ENCODE data around the gene TRAF2. TPM values are rescaled to one million over a fixed set of nuclear protein-coding genes. Genes with fewer than 3 reads are reported as not detected.
A peak's percentile ranks its signal among the peaks of the same experiment; 100 is the strongest.
"Not testable (repeated sequence)": the region's sequence is repeated elsewhere in the genome, so short reads cannot be mapped to it uniquely, and the experiment has no call there.

The TRAF2 gene
- total RNA-seq, 5 donors from 2014 or later (not counting 1 experiment from before 2014, with no cell fraction given), result 20.9 to 38.7 (median 33.7) TPM

GRCh38 chr9:136882109-136882946 is 4.0 kb upstream of the TRAF2 start:
- 10% methylated on average over 15 of the region's 19 CpGs for WGBS (ENCODE audit: insufficient coverage)
- Histone ChIP-seq H3K27ac (ENCODE audit: low read length) (peak overlapping the region; percentile 97), H3K9me3 (no peaks in the 10 kb centered on the region), H3K36me3 (ENCODE audit: control insufficient read depth in 2 of 2, extremely low read depth in 1 of 2, insufficient read depth in 1 of 2, low read length in 1 of 2) (no peaks in the 10 kb centered on the region), H3K4me3 (ENCODE audit: control insufficient read depth in 1 of 2, extremely low read depth in 1 of 2, low read length in 1 of 2) (peak overlapping the region in 1 of 2 donors; percentile 59), H3K27me3 (replicated peaks in 1 of 2; ENCODE audit: control insufficient read depth in 2 of 2, extremely low read depth in 1 of 2, insufficient read depth in 2 of 2, low read length in 1 of 2) (peaks cover 0 to 3% of the 10 kb centered on the region in 2 experiments), H3K4me1 (ENCODE audit: control insufficient read depth in 1 of 2, extremely low read depth in 1 of 2, insufficient read depth in 2 of 2, low read length in 2 of 2) (peaks cover 7 to 47% of the 10 kb centered on the region in 2 experiments)
- ATAC-seq (replicated peaks in 1 of 4), result peak; percentile 40 to 53 (median 44)
- Mint-ChIP-seq H3K4me3 (peak overlapping the region; percentile 72 to 76 (median 72)), H3K27ac (peak overlapping the region; percentile 86 to 89), H3K4me1 (peaks cover 13 to 35% (median 32%) of the 10 kb centered on the region in 3 donors), H3K9me3 (no peaks in the 10 kb centered on the region), H3K36me3 (no peaks in the 10 kb centered on the region), H3K27me3 (no peaks in the 10 kb centered on the region)
- peak; percentile 34 to 92 (median 75) for DNase-seq
- ChIA-PET CTCF (no interaction called here), POLR2A (interaction anchor here in 1 of 2 donors (1.0 kb wide), 1 partner anchor 20 kb away, joined by 3 read pairs; no protein-coding TSS in a partner anchor)

DNA sequence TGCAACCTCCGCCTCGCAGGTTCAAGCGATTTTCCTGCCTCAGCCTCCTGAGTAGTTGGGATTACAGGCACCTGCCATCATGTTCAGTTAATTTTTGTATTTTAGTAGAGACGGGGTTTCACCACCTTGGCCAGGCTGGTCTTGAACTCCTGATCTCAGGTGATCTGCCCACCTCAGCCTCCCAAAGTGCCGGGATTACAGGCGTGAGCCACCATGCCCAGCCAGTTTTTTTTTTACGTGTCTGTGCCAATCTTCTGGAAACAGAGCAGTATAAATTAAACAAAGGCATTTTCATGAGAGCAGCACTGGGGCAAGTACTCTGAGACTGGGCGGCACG is 3.4 kb upstream of the TRAF2 start:
- peak overlapping the region; percentile 97 for H3K27ac ChIP-seq (ENCODE audit: low read length)
- CTCF ChIA-PET; H3K36me3 ChIP-seq (ENCODE audit: control insufficient read depth in 2 of 2, extremely low read depth in 1 of 2, insufficient read depth in 1 of 2, low read length in 1 of 2); H3K27me3 Mint-ChIP-seq; H3K36me3 Mint-ChIP-seq; ATAC-seq (replicated peaks in 1 of 4); H3K9me3 ChIP-seq; H3K27me3 ChIP-seq (replicated peaks in 1 of 2; ENCODE audit: control insufficient read depth in 2 of 2, extremely low read depth in 1 of 2, insufficient read depth in 2 of 2, low read length in 1 of 2); DNase-seq; H3K9me3 Mint-ChIP-seq: not testable (repeated sequence)
- H3K4me1 ChIP-seq (ENCODE audit: control insufficient read depth in 1 of 2, extremely low read depth in 1 of 2, insufficient read depth in 2 of 2, low read length in 2 of 2), result peaks cover 7 to 53% of the 10 kb centered on the region in 2 experiments
- Mint-ChIP-seq H3K4me3 (peak overlapping the region; percentile 72 to 76 (median 72)), H3K4me1 (peaks cover 15 to 39% (median 35%) of the 10 kb centered on the region in 3 donors), H3K27ac (peak overlapping the region; percentile 86 to 89)
- POLR2A ChIA-PET, result interaction anchor here in 1 of 2 donors (0.7 to 1.0 kb wide), 2 partner anchors 19 to 537 kb away, joined by 3 read pairs; no protein-coding TSS in a partner anchor
- H3K4me3 ChIP-seq (ENCODE audit: control insufficient read depth in 1 of 2, extremely low read depth in 1 of 2, low read length in 1 of 2), result peak overlapping the region in 1 of 2 donors; percentile 59
- 77% methylated on average over 4 of the region's 9 CpGs for WGBS (ENCODE audit: insufficient coverage)

- 94% methylated on average over 8 of the region's 10 CpGs for whole genome bisulfite sequencing (ENCODE audit: insufficient coverage)
- H3K9me3 Mint-ChIP-seq; H3K36me3 Mint-ChIP-seq; DNase-seq; H3K27me3 Mint-ChIP-seq; H3K9me3 ChIP-seq; H3K27me3 ChIP-seq (replicated peaks in 1 of 2; ENCODE audit: control insufficient read depth in 2 of 2, extremely low read depth in 1 of 2, insufficient read depth in 2 of 2, low read length in 1 of 2); H3K4me3 ChIP-seq (ENCODE audit: control insufficient read depth in 1 of 2, extremely low read depth in 1 of 2, low read length in 1 of 2); H3K36me3 ChIP-seq (ENCODE audit: control insufficient read depth in 2 of 2, extremely low read depth in 1 of 2, insufficient read depth in 1 of 2, low read length in 1 of 2); ATAC-seq (replicated peaks in 1 of 4): not testable (repeated sequence)
- H3K27ac ChIP-seq (ENCODE audit: low read length), result peak overlapping the region; percentile 97
- H3K4me1 ChIP-seq (ENCODE audit: control insufficient read depth in 1 of 2, extremely low read depth in 1 of 2, insufficient read depth in 2 of 2, low read length in 2 of 2), result peaks cover 7 to 60% of the 10 kb centered on the region in 2 experiments
- peak overlapping the region in 2 of 3 donors; percentile 72 to 76 for H3K4me3 Mint-ChIP-seq
- peaks cover 15 to 46% (median 42%) of the 10 kb centered on the region in 3 donors for H3K4me1 Mint-ChIP-seq
- H3K27ac Mint-ChIP-seq, result peak overlapping the region in 1 of 2 donors; percentile 57
- POLR2A ChIA-PET, result interaction anchor here in 1 of 2 donors (0.7 kb wide), 1 partner anchor 537 kb away, joined by 3 read pairs; no protein-coding TSS in a partner anchor
- CTCF ChIA-PET, result interaction anchor here in 1 of 2 donors (0.7 kb wide), 1 partner anchor 112 kb away, joined by 4 read pairs; the partner anchor contains the start of gene CLIC3
These were observed 2.6 kb upstream of the TRAF2 start for GRCh38 chr9:136883670-136884069.

DNA sequence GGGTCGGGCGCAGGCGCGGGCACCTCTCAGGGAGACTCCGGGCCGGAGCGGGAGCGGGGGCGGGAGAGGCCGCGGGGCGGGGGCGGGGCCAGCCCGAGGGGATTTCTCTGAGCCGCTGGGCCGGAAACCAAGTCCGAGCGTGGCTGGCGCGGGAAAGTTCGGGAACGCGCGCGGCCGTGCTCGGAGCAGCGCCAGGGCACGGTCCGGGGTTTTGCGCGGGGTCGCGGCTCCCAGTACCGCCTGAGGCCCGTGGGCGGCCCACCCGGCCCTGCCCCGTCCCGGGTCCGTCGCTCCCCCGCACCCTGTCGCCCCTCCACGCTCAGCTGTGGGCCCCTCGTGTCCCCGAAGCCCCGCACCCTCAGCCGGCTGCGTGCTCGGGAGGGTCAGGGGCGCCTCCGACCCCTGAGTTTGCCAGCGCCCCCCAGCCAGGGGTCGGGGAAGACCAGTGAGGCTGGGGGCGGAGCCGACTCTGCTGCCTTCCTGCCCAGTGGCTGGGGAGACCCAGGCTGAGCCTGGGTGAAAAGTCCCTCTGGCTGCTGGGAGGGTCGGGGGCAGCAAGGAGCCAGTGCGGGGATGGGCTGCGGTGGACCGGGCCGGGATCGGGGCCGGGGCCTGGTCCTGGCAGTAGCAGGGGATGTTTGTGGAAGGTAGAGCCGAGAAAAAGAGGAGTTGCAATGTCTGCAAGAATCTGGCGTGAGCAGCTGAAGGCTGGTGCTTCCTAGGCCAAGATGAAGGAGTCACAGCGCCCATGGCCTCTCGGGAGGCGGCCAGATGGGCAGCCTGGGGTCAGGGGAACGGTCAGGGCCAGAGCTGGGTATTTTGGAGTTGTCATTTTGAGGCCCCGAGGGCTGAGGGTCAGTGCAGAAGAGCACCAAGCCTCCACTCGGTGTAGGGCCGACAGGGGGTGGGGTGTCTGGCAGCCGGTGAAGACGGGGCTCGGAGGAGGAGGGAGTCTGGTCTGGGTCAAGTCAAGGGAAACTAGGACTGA is 588 bp downstream of the TRAF2 start:
- Histone ChIP-seq H3K9me3 (no peaks in the 10 kb centered on the region), H3K27ac (ENCODE audit: low read length) (peak overlapping the region; percentile 84), H3K27me3 (replicated peaks in 1 of 2; ENCODE audit: control insufficient read depth in 2 of 2, extremely low read depth in 1 of 2, insufficient read depth in 2 of 2, low read length in 1 of 2) (no peaks in the 10 kb centered on the region), H3K4me1 (ENCODE audit: control insufficient read depth in 1 of 2, extremely low read depth in 1 of 2, insufficient read depth in 2 of 2, low read length in 2 of 2) (peaks cover 6 to 51% of the 10 kb centered on the region in 2 experiments), H3K4me3 (ENCODE audit: control insufficient read depth in 1 of 2, extremely low read depth in 1 of 2, low read length in 1 of 2) (peak overlapping the region; percentile 52 to 82), H3K36me3 (ENCODE audit: control insufficient read depth in 2 of 2, extremely low read depth in 1 of 2, insufficient read depth in 1 of 2, low read length in 1 of 2) (peaks cover 0 to 6% of the 10 kb centered on the region in 2 donors)
- under 1% methylated on average over 73 of the region's 76 CpGs for WGBS (ENCODE audit: insufficient coverage)
- ChIA-PET POLR2A (no interaction called here), CTCF (interaction anchor here in 1 of 2 donors (0.7 to 1.8 kb wide), 3 partner anchors 15 to 96 kb away, joined by 4 to 5 read pairs (median 4); partner anchors contain the start of gene TMEM141)
- Mint-ChIP-seq H3K9me3 (no peaks in the 10 kb centered on the region), H3K27me3 (no peaks in the 10 kb centered on the region), H3K27ac (peak overlapping the region; percentile 77 to 91), H3K4me1 (peaks cover 15 to 44% (median 43%) of the 10 kb centered on the region in 3 donors), H3K36me3 (no peaks in the 10 kb centered on the region), H3K4me3 (peak overlapping the region; percentile 83 to 84 (median 83))
- DNase-seq (peak in 15 of 35 experiments; percentile 16 to 90 (median 64)), ATAC-seq (replicated peaks in 1 of 4) (peak; percentile 44 to 54 (median 46))

GRCh38 chr9:136888454-136888853 is 2.1 kb downstream of the TRAF2 start:
- WGBS (ENCODE audit: insufficient coverage), result 83% methylated on average over 7 of the region's 8 CpGs
- Mint-ChIP-seq H3K36me3 (no peaks in the 10 kb centered on the region), H3K9me3 (no peaks in the 10 kb centered on the region), H3K4me1 (peaks cover 6 to 38% (median 34%) of the 10 kb centered on the region in 3 donors), H3K27me3 (no peaks in the 10 kb centered on the region), H3K27ac (no peak overlapping the region), H3K4me3 (peak overlapping the region in 1 of 3 donors; percentile 13)
- Histone ChIP-seq H3K36me3 (ENCODE audit: control insufficient read depth in 2 of 2, extremely low read depth in 1 of 2, insufficient read depth in 1 of 2, low read length in 1 of 2) (peaks cover 0 to 13% of the 10 kb centered on the region in 2 donors), H3K27me3 (replicated peaks in 1 of 2; ENCODE audit: control insufficient read depth in 2 of 2, extremely low read depth in 1 of 2, insufficient read depth in 2 of 2, low read length in 1 of 2) (no peaks in the 10 kb centered on the region), H3K4me1 (ENCODE audit: control insufficient read depth in 1 of 2, extremely low read depth in 1 of 2, insufficient read depth in 2 of 2, low read length in 2 of 2) (peaks cover 3 to 38% of the 10 kb centered on the region in 2 experiments), H3K27ac (ENCODE audit: low read length) (no peak overlapping the region), H3K9me3 (no peaks in the 10 kb centered on the region), H3K4me3 (ENCODE audit: control insufficient read depth in 1 of 2, extremely low read depth in 1 of 2, low read length in 1 of 2) (no peak overlapping the region)
- ATAC-seq (replicated peaks in 1 of 4) (no peak), DNase-seq (no peak)
- ChIA-PET CTCF (interaction anchor here in 1 of 2 donors (0.5 kb wide), 1 partner anchor 194 kb away, joined by 3 read pairs; no protein-coding TSS in a partner anchor), POLR2A (no interaction called here)

Data from T-cell (primary cell).